Measurements from ENCODE around the gene PMS2.
A peak's percentile ranks its signal among the peaks of the same experiment; 100 is the strongest.
"Not testable (repeated sequence)": the region's sequence is repeated elsewhere in the genome, so short reads cannot be mapped to it uniquely, and the experiment has no call there.

PMS2 gene, protein sequence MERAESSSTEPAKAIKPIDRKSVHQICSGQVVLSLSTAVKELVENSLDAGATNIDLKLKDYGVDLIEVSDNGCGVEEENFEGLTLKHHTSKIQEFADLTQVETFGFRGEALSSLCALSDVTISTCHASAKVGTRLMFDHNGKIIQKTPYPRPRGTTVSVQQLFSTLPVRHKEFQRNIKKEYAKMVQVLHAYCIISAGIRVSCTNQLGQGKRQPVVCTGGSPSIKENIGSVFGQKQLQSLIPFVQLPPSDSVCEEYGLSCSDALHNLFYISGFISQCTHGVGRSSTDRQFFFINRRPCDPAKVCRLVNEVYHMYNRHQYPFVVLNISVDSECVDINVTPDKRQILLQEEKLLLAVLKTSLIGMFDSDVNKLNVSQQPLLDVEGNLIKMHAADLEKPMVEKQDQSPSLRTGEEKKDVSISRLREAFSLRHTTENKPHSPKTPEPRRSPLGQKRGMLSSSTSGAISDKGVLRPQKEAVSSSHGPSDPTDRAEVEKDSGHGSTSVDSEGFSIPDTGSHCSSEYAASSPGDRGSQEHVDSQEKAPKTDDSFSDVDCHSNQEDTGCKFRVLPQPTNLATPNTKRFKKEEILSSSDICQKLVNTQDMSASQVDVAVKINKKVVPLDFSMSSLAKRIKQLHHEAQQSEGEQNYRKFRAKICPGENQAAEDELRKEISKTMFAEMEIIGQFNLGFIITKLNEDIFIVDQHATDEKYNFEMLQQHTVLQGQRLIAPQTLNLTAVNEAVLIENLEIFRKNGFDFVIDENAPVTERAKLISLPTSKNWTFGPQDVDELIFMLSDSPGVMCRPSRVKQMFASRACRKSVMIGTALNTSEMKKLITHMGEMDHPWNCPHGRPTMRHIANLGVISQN

DNA sequence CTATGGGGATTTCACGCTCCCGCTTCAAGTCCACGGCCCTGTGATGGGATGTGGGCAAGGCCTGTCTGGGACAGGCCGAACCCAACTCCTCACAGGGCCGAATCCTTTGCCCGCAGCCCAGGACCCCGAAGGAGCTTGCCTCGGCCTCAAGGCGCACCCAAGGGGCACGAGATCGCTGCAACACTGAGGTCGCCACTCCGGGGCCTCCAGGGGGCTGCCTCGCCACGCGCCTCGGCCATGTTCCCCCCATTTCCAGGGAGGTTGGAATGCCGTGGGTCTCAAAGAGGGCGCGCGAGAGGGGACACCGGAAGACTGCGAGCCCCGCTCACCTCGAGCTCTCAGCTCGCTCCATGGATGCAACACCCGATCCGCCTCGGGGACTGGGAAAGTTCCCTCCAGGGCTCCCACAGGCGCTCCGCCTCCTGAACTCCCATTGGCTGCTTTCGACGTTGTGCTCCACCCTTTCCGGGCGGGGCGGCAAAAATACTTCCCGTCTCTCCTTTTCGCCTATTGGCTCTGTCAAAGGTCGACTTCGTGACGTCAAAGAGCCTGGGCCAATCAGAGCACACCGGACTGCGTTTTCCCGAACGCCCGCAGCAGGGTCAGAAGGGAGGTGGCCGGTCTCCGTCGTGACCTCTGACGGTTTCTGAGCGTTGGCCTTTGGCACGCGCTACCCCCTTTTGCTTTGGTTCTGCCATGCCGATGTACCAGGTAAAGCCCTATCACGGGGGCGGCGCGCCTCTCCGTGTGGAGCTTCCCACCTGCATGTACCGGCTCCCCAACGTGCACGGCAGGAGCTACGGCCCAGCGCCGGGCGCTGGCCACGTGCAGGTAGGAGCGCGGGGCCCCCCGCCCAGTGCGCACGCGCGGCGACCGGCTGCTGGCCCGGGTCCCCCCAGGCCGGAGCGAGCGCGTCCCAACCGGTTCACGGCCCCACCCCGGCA, at the start of gene PMS2, which contains the start of gene AIMP2:
TSS of gene PMS2 (minus strand) at position 382 of the 944 bp plus-strand sequence. CDS start at position 352, 30 bp downstream.
TSS of gene AIMP2 (plus strand) at position 605 of the 944 bp plus-strand sequence. CDS start at position 697, 92 bp downstream.
- no peaks in the 10 kb centered on the region for H3K9me3 ChIP-seq (ENCODE audit: control insufficient read depth in 2 of 2, low read length in 2 of 2)
- no peaks in the 10 kb centered on the region for H3K27me3 ChIP-seq (ENCODE audit: control insufficient read depth in 1 of 2, insufficient read depth in 2 of 2, low read length in 2 of 2)
- peak within 1 kb of the TSS; percentile 88 to 90 for H3K4me3 ChIP-seq (ENCODE audit: low read length in 2 of 2)
- H3K9ac ChIP-seq (ENCODE audit: low read length in 2 of 2), result peak within 1 kb of the TSS; percentile 80 to 85
- H3K4me1 ChIP-seq (ENCODE audit: control insufficient read depth, insufficient read depth, low read length), result peaks cover 17% of the 10 kb centered on the region
- peak within 1 kb of the TSS; percentile 91 for H3K27ac ChIP-seq (ENCODE audit: low read length)
- H3K36me3 ChIP-seq (ENCODE audit: control insufficient read depth in 2 of 2, insufficient read depth in 2 of 2, low read length in 2 of 2), result peaks cover 0 to 3% of the 10 kb centered on the region in 2 donors

DNA sequence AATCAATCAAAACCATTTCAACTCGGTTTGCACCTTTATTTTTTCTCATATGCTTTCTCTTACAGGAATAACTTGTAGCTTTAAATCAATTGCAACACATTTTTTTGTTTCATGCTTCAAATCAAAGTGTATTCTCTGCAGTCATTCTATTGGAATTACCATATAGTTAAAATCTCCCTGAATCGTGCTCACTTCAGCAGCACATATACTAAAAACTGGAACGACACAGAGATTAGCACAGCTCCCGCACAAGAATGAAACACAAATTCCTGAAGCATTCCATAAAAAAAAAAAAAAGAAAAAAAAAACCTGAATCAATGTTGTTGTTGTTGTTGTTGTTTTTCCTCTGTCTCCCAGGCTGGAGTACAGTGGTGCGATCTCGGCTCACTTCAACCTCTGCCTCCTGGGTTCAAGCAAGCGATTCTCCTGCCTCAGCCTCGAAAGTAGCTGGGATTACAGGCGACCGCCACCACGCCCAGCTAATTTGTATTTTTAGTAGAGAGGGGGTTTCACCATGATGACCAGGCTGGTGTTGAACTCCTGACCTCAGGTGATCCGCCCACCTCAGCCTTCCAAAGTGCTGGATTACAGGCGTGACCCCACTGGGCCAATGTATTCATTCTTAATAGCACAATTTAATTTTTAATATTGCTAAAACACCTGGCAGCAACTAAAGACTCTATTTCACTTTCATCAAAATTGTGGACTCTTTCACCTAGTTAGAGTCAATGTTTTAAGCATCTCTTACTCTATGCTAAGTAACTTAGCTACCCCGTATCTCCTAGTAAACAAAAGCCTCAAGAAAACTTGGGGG, 48.7 kb upstream of the PMS2 start:
- H3K27me3 ChIP-seq (ENCODE audit: control insufficient read depth in 1 of 2, insufficient read depth in 2 of 2, low read length in 2 of 2), result no peaks in the 10 kb centered on the region
- H3K36me3 ChIP-seq (ENCODE audit: control insufficient read depth in 2 of 2, insufficient read depth in 2 of 2, low read length in 2 of 2), result peaks cover 0 to 6% of the 10 kb centered on the region in 2 donors
- H3K27ac ChIP-seq (ENCODE audit: low read length), result no peak overlapping the region
- H3K4me1 ChIP-seq (ENCODE audit: control insufficient read depth, insufficient read depth, low read length), result peaks cover 5% of the 10 kb centered on the region
- H3K9me3 ChIP-seq (ENCODE audit: control insufficient read depth in 2 of 2, low read length in 2 of 2), result no peaks in the 10 kb centered on the region
- H3K4me3 ChIP-seq (ENCODE audit: low read length in 2 of 2), result peak overlapping the region in 1 of 2 donors; percentile 87
- H3K9ac ChIP-seq (ENCODE audit: low read length in 2 of 2), result no peak overlapping the region

DNA sequence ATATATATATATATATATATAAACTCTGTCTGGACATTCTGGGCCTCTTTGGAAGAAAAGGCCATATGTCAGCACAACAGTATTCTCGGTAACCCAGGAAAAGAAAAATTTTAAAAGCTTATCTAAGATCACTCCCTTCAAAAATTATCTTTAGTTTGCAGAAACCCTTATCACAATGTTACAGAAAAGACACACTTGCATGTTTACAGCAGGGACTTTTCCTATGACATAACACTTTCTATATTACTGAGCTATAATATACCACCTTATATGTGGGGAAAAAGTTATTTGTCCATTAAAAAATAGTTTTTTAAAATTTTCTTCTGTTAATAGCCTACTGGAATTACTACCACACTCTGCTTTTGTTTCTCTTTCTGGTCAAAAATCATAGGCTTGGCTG, 47.8 kb upstream of the PMS2 start:
- Histone ChIP-seq H3K9me3 (ENCODE audit: control insufficient read depth in 2 of 2, low read length in 2 of 2) (no peaks in the 10 kb centered on the region), H3K9ac (ENCODE audit: low read length in 2 of 2) (no peak overlapping the region), H3K4me1 (ENCODE audit: control insufficient read depth, insufficient read depth, low read length) (peaks cover 5% of the 10 kb centered on the region), H3K27ac (ENCODE audit: low read length) (no peak overlapping the region), H3K27me3 (ENCODE audit: control insufficient read depth in 1 of 2, insufficient read depth in 2 of 2, low read length in 2 of 2) (no peaks in the 10 kb centered on the region), H3K4me3 (ENCODE audit: low read length in 2 of 2) (no peak overlapping the region), H3K36me3 (ENCODE audit: control insufficient read depth in 2 of 2, insufficient read depth in 2 of 2, low read length in 2 of 2) (peaks cover 0 to 6% of the 10 kb centered on the region in 2 donors)

DNA sequence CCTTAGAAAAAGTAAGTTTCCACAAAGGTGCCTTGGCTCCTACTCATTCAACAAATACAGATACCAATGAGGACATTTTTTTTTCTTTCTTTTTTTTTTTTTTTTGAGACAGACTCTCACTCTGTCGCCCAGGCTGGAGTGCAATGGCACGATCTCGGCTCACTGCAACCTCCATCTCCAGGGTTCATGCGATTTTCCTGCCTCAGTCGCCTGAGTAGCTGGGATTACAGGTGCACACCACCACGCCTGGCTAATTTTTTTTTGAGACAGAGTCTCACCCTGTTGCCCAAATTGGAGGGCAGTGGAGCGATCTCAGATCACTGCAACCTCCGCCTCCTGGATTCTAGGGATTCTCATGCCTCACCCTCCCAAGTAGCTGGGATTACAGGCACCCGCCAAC, 42.3 kb upstream of the PMS2 start:
- not testable (repeated sequence) for H3K4me1 ChIP-seq (ENCODE audit: control insufficient read depth, insufficient read depth, low read length); H3K9ac ChIP-seq (ENCODE audit: low read length in 2 of 2); H3K27me3 ChIP-seq (ENCODE audit: control insufficient read depth in 1 of 2, insufficient read depth in 2 of 2, low read length in 2 of 2); H3K4me3 ChIP-seq (ENCODE audit: low read length in 2 of 2); H3K27ac ChIP-seq (ENCODE audit: low read length); H3K9me3 ChIP-seq (ENCODE audit: control insufficient read depth in 2 of 2, low read length in 2 of 2)
- peaks cover 9 to 15% of the 10 kb centered on the region in 2 donors for H3K36me3 ChIP-seq (ENCODE audit: control insufficient read depth in 2 of 2, insufficient read depth in 2 of 2, low read length in 2 of 2)

DNA sequence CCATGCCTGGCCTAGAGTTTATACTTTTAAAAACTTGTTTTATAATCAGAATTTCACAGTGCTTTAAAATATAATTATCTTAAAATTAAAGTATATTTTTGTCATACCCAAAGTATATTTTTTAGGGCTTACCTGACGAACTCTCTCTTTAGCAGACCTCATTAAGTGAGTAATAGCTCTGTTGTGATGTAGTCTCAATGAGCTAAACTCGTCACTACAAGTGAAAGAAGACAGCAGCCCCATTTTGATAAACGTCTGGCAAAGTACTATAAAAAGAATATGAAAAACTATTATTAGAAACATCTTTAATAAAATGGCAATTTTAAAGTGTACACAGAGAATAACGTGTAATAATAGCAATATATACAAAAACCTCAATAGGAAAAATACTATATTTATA, 40.9 kb upstream of the PMS2 start:
- no peaks in the 10 kb centered on the region for H3K27me3 ChIP-seq (ENCODE audit: control insufficient read depth in 1 of 2, insufficient read depth in 2 of 2, low read length in 2 of 2)
- no peak overlapping the region for H3K27ac ChIP-seq (ENCODE audit: low read length)
- no peaks in the 10 kb centered on the region for H3K4me1 ChIP-seq (ENCODE audit: control insufficient read depth, insufficient read depth, low read length)
- no peaks in the 10 kb centered on the region for H3K9me3 ChIP-seq (ENCODE audit: control insufficient read depth in 2 of 2, low read length in 2 of 2)
- H3K9ac ChIP-seq (ENCODE audit: low read length in 2 of 2), result no peak overlapping the region
- H3K4me3 ChIP-seq (ENCODE audit: low read length in 2 of 2), result no peak overlapping the region
- H3K36me3 ChIP-seq (ENCODE audit: control insufficient read depth in 2 of 2, insufficient read depth in 2 of 2, low read length in 2 of 2), result peaks cover 9 to 22% of the 10 kb centered on the region in 2 donors

DNA sequence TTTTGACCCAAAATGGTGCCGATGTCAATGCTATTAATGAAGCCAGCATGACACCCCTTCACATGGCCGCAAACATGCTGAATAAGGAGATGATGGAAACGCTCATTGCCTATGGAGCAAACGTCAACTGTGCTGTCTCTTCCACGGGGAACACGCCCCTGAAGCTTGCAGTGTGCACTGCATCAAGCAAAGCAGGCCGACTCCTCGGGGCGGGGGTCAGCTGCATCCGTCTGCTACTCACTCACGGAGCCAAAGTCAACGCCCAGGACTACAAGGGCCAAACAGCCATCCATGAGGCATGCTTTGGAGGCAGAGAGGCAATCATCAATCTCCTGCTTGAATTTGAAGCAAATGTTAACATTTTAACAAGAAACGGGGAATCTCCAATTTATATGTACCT, 26.8 kb upstream of the PMS2 start:
- Histone ChIP-seq H3K27ac (ENCODE audit: low read length) (no peak overlapping the region), H3K9me3 (ENCODE audit: control insufficient read depth in 2 of 2, low read length in 2 of 2) (no peaks in the 10 kb centered on the region), H3K36me3 (ENCODE audit: control insufficient read depth in 2 of 2, insufficient read depth in 2 of 2, low read length in 2 of 2) (peaks cover 38% of the 10 kb centered on the region in 2 donors), H3K27me3 (ENCODE audit: control insufficient read depth in 1 of 2, insufficient read depth in 2 of 2, low read length in 2 of 2) (no peaks in the 10 kb centered on the region), H3K9ac (ENCODE audit: low read length in 2 of 2) (no peak overlapping the region), H3K4me3 (ENCODE audit: low read length in 2 of 2) (no peak overlapping the region), H3K4me1 (ENCODE audit: control insufficient read depth, insufficient read depth, low read length) (peaks cover 2% of the 10 kb centered on the region)

DNA sequence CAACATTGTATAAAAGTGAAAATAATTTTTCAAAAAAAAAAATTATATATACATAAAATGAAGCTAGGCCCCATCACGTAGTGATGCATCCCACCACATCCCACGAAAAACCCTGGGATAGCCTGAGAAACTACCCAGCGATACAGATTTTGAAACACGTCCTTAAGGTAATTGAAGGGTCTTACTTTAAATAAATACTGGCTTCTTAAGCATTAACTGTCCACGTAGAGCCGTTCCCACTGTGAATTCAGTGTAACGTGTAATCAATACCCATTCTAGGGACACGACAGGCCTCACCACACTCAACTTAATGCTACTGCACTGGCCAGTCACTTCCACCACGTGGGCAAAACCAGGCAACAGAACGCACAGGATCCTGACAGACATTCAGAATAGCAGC, 26.3 kb upstream of the PMS2 start:
- H3K9me3 ChIP-seq (ENCODE audit: control insufficient read depth in 2 of 2, low read length in 2 of 2), result no peaks in the 10 kb centered on the region
- no peaks in the 10 kb centered on the region for H3K27me3 ChIP-seq (ENCODE audit: control insufficient read depth in 1 of 2, insufficient read depth in 2 of 2, low read length in 2 of 2)
- H3K4me1 ChIP-seq (ENCODE audit: control insufficient read depth, insufficient read depth, low read length), result peaks cover 2% of the 10 kb centered on the region
- no peak overlapping the region for H3K27ac ChIP-seq (ENCODE audit: low read length)
- no peak overlapping the region for H3K4me3 ChIP-seq (ENCODE audit: low read length in 2 of 2)
- peaks cover 33 to 34% of the 10 kb centered on the region in 2 donors for H3K36me3 ChIP-seq (ENCODE audit: control insufficient read depth in 2 of 2, insufficient read depth in 2 of 2, low read length in 2 of 2)
- H3K9ac ChIP-seq (ENCODE audit: low read length in 2 of 2), result no peak overlapping the region

DNA sequence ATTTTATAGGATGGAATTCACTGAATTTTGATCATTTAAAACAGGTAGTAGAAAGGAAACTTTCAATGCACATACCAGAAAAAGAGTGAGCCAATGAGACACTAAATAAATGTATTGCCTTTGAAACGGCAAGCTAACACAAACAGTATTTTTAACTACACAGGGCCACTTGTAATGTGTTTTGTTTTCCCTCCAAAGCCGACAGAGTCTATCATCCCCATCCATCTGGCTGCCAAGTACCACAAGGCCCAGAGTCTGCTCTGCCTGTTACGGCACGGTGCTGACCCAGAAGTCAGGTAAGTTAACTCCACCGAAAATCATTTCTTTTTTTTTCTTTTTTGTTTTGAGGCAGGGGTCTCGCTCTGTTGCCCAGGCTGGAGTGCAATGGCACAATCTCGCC, 23.8 kb upstream of the PMS2 start:
- Histone ChIP-seq H3K27ac (ENCODE audit: low read length) (no peak overlapping the region), H3K9me3 (ENCODE audit: control insufficient read depth in 2 of 2, low read length in 2 of 2) (no peaks in the 10 kb centered on the region), H3K4me1 (ENCODE audit: control insufficient read depth, insufficient read depth, low read length) (peaks cover 2% of the 10 kb centered on the region), H3K4me3 (ENCODE audit: low read length in 2 of 2) (no peak overlapping the region), H3K36me3 (ENCODE audit: control insufficient read depth in 2 of 2, insufficient read depth in 2 of 2, low read length in 2 of 2) (peaks cover 31 to 33% of the 10 kb centered on the region in 2 donors), H3K27me3 (ENCODE audit: control insufficient read depth in 1 of 2, insufficient read depth in 2 of 2, low read length in 2 of 2) (no peaks in the 10 kb centered on the region), H3K9ac (ENCODE audit: low read length in 2 of 2) (no peak overlapping the region)

DNA sequence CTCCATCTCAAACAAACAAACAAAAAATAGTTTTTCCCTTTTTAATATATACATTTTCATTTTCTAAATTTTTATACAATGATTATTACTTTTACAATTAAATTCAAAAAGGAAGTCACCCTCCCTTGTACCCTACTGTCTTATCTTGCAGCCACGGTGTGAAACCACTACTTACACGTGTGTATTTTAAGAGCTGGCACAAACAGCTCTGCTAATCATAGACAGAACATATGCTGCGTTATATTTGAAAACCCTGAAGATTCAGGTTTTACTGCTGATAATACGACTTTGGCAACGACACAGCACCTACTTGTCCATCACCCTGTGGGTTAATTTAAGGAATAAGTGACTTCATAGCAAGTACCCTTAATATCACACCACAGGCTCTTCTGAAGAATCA, 23.3 kb upstream of the PMS2 start:
- no peak overlapping the region for H3K9ac ChIP-seq (ENCODE audit: low read length in 2 of 2)
- H3K9me3 ChIP-seq (ENCODE audit: control insufficient read depth in 2 of 2, low read length in 2 of 2), result no peaks in the 10 kb centered on the region
- H3K27me3 ChIP-seq (ENCODE audit: control insufficient read depth in 1 of 2, insufficient read depth in 2 of 2, low read length in 2 of 2), result no peaks in the 10 kb centered on the region
- no peak overlapping the region for H3K27ac ChIP-seq (ENCODE audit: low read length)
- H3K4me3 ChIP-seq (ENCODE audit: low read length in 2 of 2), result no peak overlapping the region
- peaks cover 34 to 37% of the 10 kb centered on the region in 2 donors for H3K36me3 ChIP-seq (ENCODE audit: control insufficient read depth in 2 of 2, insufficient read depth in 2 of 2, low read length in 2 of 2)
- peaks cover 2% of the 10 kb centered on the region for H3K4me1 ChIP-seq (ENCODE audit: control insufficient read depth, insufficient read depth, low read length)

Data from stomach smooth muscle (tissue), 2 donors.